Ramos (cell line): ENCODE data around the gene LRGUK.
"Not testable (repeated sequence)": the region's sequence is repeated elsewhere in the genome, so short reads cannot be mapped to it uniquely, and the experiment has no call there.

Experiments
- in situ Hi-C: fragments of 300-500 bp; cut with MboI; formaldehyde crosslinking; loops from one replicate; pipeline ENCODE4 v1.14.3; 2022; ENCODE audit warnings: low sequenced_read_pairs; ENCODE audit not compliant: unreplicated experiment

The LRGUK gene

GRCh38 chr7:134212576-134213546 lies 85.7 kb downstream of the LRGUK start:
- in situ Hi-C loops: no loop called here

GRCh38 chr7:134220236-134220635 lies 93.1 kb downstream of the LRGUK start:
- in situ Hi-C loops: no loop called here

- in situ Hi-C loops: not testable (repeated sequence)
Observed at GRCh38 chr7:134231296-134231695, 104.2 kb downstream of the LRGUK start.

GRCh38 chr7:134234216-134234615 lies 107.1 kb downstream of the LRGUK start:
- in situ Hi-C loops: no loop called here

- in situ Hi-C loops: loop anchor here (5.0 kb wide), 1 partner anchor 198 kb away; no protein-coding TSS in a partner anchor
Observed at GRCh38 chr7:134245253-134245652, 118.1 kb downstream of the LRGUK start.

- in situ Hi-C loops: loop anchor here (5.0 kb wide), 1 partner anchor 199 kb away; no protein-coding TSS in a partner anchor
Observed at GRCh38 chr7:134246347-134246746, 119.2 kb downstream of the LRGUK start.

GRCh38 chr7:134246761-134247160 lies 119.6 kb downstream of the LRGUK start:
- in situ Hi-C loops: loop anchor here (5.0 kb wide), 1 partner anchor 199 kb away; no protein-coding TSS in a partner anchor

GRCh38 chr7:134248196-134248595 lies 121.1 kb downstream of the LRGUK start:
- in situ Hi-C loops: loop anchor here (5.0 kb wide), 1 partner anchor 201 kb away; no protein-coding TSS in a partner anchor

GRCh38 chr7:134254311-134254710 lies 127.2 kb downstream of the LRGUK start:
- in situ Hi-C loops: no loop called here

- in situ Hi-C loops: no loop called here
Observed at GRCh38 chr7:134255814-134256213, 128.7 kb downstream of the LRGUK start.

GRCh38 chr7:134262322-134262721 lies 135.2 kb downstream of the LRGUK start:
- in situ Hi-C loops: no loop called here

- in situ Hi-C loops: no loop called here
Observed at GRCh38 chr7:134276951-134277350, 149.8 kb downstream of the LRGUK start.

GRCh38 chr7:134278502-134279153 lies 151.5 kb downstream of the LRGUK start:
- in situ Hi-C loops: no loop called here

GRCh38 chr7:134279336-134279735 lies 152.2 kb downstream of the LRGUK start:
- in situ Hi-C loops: no loop called here

GRCh38 chr7:134279898-134280297 lies 152.8 kb downstream of the LRGUK start:
- in situ Hi-C loops: no loop called here

GRCh38 chr7:134280508-134280907 lies 153.4 kb downstream of the LRGUK start:
- in situ Hi-C loops: no loop called here

GRCh38 chr7:134284011-134284410 lies 156.9 kb downstream of the LRGUK start:
- in situ Hi-C loops: no loop called here

GRCh38 chr7:134284952-134285351 lies 157.8 kb downstream of the LRGUK start:
- in situ Hi-C loops: no loop called here

GRCh38 chr7:134287916-134288659 lies 160.9 kb downstream of the LRGUK start:
- in situ Hi-C loops: no loop called here

GRCh38 chr7:134289423-134289822 lies 162.3 kb downstream of the LRGUK start:
- in situ Hi-C loops: no loop called here
